ENCODE results near the gene NT5C1B.

The NT5C1B gene

GRCh38 chr2:18599509-18600254 is 10.3 kb upstream of the NT5C1B start:
- DNase-seq, result no peak

- DNase-seq, result no peak
Measured at GRCh38 chr2:18598848-18599484, 9.6 kb upstream of the NT5C1B start.

- no peak for DNase-seq
Measured at GRCh38 chr2:18597618-18598017, 8.2 kb upstream of the NT5C1B start.

DNA sequence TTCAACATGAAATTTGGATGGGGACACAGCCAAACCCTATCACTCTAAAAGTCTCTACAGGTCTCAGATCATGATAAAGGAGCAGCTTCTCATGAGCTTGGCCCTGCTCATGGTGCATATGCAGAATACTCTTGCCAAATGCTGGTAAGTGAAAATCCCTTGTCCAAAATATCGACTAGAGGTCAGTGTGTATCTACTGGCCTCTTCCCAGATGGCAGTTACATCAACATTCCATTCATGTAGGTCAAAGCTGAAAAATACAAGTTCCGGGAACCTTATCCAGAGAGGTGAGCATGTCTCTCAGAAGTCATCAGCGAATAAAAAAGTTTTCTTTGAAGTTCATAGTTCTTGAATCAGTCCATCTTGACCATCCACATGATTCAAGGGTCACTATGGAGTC is 7.6 kb upstream of the NT5C1B start:
- DNase-seq, result no peak

DNA sequence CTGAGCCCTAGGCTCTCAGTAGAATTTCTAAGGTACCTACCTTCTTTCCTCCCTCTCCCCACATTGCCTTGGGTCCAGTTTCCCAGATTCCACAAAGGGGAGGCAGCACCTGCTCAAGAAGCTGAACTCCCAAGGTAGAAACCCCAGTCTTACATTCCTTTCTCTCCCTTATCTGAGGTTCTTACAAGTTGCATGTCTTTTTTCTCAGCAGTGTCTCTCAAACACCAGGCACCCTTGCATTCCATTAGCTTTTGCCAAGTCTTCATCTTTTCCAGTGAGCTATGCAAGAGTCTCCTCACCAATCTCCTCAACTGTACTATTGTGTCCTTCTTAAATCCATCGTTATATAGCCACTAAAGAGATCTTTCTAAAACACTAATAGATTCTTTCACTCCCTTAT is 4.1 kb upstream of the NT5C1B start:
- no peak for DNase-seq

GRCh38 chr2:18592372-18592771 is 3.0 kb upstream of the NT5C1B start:
- no peak for DNase-seq

DNA sequence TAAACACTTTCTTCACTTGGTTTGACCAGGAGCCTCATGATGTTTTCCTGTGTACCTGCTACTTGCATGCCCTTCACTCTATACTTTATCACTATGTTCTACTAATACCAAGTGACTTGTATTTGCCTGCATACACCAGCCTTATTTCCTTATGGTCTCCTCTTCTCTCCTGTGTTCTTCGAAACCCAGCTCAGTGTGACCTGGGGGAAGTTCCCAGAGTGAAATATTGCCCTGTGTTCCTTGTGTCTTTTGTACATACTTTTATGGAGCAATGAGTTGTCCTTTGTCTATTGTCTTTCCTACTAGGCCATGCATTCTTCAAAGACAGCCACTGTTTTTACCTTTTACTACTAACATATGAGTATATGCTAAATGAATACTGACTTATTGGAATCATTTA is 567 bp downstream of the NT5C1B start:
- no peak for DNase-seq

GRCh38 chr2:18588049-18588448 is 1.3 kb downstream of the NT5C1B start:
- DNase-seq, result no peak

GRCh38 chr2:18585526-18585925 is 3.8 kb downstream of the NT5C1B start:
- DNase-seq, result no peak

- DNase-seq, result no peak
Measured at GRCh38 chr2:18584608-18584954, 4.8 kb downstream of the NT5C1B start.

GRCh38 chr2:18583905-18584607 is 5.3 kb downstream of the NT5C1B start:
- DNase-seq, result no peak

GRCh38 chr2:18580606-18581005 is 8.8 kb downstream of the NT5C1B start:
- no peak for DNase-seq

DNA sequence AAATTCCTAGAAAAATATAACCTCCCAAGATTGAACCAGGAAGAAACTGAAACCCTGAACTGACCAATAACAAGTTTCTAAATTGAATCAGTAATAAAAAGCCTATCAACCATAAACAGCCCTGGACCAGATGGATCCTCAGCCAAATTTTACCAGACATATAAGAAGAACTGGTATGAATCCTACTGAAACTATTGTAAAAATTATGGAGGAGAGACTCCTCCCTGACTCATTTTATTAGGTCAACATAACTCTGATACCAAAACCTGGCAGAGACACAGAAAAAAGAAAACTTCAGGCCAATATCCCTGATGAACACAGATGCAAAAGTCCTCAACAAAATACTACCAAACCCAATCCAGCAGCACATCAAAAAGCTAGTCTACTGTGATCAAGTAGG is 11.3 kb downstream of the NT5C1B start:
- DNase-seq, result no peak

DNA sequence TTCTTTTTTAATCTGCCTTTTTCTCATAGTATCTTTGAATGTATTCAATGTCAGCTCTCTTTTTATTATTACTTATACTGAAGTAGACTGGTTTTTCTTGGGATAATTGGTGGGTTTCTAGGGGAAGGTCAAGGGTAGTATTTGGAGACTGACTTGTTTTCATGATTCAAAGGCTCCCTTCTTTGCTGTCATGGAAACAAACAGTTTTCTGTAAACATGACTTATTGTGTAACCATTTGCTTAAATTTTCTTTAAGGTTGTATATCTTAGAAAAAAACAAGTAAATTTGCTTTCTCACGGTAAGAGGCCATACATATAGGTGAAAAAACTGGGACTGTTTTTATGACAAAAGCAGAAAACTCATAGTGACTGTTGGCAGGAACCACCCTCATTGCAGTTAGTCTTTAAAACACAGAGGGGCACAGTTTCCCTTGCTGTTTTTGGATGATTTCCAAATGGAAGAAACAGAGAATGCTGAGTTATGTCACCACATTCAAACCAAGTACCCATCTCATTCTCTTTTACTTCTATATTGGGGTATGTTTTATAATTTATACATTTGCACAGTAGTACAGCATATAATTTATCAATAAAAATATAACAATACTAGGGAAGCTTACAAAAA is 23.1 kb downstream of the NT5C1B start:
- no peak for DNase-seq

DNA sequence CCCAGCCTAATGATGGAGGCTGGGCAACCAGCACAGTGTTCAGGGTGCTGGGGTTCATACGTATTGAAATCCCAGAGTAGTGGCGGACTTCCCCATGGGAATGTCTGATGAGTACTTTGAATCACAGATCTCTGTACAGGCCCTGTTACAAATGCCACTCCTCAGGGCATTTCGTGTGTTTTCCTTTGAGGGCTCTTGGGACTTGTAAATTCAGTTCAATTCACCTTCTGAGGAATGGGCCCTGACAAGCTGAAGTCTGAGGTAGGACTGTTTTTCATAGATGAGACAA is 28.6 kb downstream of the NT5C1B start:
- DNase-seq, result no peak

GRCh38 chr2:18560031-18560796 is 29.2 kb downstream of the NT5C1B start, which contains the start of gene RDH14:
TSS of gene RDH14 (minus strand) at chr2:18560653. CDS start at chr2:18560572, 81 bp downstream.
- peak; percentile 94 for DNase-seq

DNA sequence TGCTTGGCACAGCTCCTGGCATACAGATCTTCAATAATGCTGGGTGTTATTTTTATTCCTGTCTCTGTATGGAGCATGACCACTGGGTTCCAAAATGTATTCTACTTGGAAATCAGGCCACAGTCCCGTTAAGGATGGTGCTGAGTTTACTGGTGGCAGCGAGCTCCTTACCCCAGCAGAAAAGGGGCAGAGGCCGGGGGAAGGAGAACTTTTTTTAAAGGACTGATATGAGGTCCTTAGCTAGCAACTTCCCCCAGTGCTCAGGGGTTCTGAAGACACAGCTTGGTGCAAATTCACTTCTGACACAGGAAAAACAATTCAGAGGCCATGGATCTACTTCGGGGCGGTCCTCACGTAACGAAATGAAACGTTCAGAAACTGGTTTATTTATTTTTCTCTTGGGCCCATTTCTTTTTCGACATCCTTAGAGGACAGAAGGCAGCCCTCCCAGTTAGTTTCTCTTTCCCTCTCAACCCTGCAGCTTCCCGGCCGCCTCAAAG is 29.8 kb downstream of the NT5C1B start:
- no peak for DNase-seq

- DNase-seq, result no peak
Measured at GRCh38 chr2:18558458-18558857, 30.9 kb downstream of the NT5C1B start.

DNA sequence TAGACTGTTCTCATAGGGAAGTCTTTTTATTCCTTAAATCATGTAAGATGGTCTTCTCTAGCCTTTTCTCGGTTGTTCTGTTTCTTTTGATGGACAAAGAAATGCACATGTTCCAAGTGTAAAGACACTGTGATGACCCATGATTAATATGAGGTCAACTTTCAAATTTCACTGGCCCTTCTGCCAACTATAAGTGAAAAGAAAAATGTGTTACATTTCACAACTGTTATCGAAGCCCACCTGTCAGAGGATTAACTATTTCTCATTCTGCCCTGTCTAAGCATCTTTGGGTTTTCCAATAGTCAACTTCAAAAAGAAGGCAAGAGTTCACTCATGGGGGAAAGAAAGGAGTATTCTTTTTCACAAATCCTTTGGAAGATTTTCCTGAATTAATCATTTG is 32.2 kb downstream of the NT5C1B start:
- DNase-seq, result no peak

GRCh38 chr2:18552351-18553077 is 36.9 kb downstream of the NT5C1B start:
- no peak for DNase-seq

- no peak for DNase-seq
Measured at GRCh38 chr2:18551623-18552022, 37.7 kb downstream of the NT5C1B start.

- DNase-seq, result no peak
Measured at GRCh38 chr2:18551169-18551568, 38.2 kb downstream of the NT5C1B start.

All from activated CD4-positive, alpha-beta T cell treated with anti-CD3 and anti-CD28 coated beads, Interleukin-10, Interleukin-2, amounts not matched to agents 100 ng/mL and 50 ng/mL, durations not matched to agents 16 hours and 8 hours (primary cell).